ENCODE results near the gene ASXL2.

ASXL2 gene

DNA sequence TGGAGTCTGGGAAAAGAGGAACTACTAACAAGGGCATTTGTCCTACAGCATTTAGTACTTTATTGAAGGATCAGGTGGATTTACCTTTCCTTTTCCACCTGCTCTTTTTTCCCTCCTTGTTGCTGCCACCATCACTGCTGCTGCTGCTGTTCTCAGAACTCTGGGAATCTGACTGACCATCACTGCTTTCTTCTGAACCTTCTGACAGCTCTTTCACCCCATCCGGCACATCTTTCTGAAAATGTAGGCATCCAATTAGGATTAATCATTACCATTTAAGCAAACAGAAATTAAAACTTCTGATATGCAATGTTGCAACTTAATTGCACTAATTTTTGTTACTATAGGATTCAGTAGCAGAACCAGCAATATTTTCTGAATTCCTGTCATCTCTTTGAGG, 79.0 kb downstream of the ASXL2 start:
- DNase-seq (ENCODE audit: low spot score) = no peak

DNA sequence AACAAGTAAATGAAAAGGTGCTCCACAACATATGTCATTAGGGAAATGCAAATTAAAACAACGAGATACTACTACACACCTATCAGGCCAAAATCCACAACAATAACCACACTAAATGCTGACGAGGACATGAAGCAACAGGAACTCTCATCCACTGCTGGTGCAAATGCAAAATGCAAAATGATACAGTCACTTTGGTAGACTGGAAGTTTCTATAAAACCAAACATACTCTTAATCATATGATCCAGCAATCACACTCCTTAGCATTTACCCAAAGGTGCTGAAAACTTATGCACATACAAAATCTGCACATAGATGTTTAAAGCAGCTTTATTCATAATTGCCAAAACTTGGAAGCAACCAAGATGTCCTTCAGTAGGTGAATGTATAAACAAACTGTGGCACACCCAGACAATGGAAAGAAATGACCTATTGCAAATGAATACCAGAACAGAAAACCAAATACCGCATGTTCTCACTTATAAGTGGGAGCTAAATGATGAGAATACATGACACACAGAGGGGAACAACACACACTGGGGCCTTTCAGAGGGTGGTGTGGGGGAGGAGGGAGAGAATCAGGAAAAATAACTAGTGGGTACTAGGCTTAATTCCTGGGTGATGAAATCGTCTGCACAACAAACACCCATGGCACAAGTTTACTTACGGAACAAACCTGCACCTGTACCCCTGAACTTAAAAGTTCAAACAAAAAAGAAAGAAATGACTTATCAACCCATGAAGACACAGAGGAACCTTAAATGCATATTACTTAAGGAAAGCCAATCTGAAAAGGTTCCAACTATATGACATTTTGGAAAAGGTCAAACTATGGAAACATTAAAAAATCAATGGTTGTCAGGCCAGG, 80.4 kb downstream of the ASXL2 start:
- no peak for DNase-seq (ENCODE audit: low spot score)

DNA sequence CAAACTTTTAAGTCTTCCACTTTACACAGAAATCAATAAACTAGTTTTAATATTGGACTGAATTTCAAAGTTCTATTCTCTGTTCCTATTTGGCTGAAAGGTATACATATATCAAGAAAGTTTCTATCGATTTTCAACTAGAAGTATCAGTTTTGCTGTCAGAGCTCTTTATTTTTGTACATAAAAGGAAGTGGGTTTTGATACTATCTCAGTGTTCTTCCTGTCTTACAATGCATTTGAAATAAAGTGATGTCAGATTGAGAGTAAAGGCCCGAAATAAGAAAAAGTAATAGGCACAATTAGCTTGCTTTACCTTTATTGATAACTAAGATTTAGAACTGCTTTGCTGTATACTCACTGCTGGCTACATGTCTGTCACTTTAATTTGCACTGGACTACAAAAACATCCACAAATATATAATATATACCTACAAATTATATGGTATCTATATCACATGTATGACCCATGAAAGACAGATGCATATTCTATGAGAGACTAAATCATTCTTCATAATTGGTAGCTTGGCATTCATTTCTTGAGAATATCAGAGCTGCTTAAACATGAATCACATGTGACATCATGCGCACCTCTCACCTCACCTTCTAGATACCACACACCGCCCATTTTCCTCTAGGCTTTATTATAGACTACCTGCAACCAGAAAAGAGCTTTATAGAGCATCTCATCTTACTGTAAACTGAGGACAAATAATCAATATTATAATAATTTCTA, 83.6 kb downstream of the ASXL2 start:
- DNase-seq (ENCODE audit: low spot score) = no peak

DNA sequence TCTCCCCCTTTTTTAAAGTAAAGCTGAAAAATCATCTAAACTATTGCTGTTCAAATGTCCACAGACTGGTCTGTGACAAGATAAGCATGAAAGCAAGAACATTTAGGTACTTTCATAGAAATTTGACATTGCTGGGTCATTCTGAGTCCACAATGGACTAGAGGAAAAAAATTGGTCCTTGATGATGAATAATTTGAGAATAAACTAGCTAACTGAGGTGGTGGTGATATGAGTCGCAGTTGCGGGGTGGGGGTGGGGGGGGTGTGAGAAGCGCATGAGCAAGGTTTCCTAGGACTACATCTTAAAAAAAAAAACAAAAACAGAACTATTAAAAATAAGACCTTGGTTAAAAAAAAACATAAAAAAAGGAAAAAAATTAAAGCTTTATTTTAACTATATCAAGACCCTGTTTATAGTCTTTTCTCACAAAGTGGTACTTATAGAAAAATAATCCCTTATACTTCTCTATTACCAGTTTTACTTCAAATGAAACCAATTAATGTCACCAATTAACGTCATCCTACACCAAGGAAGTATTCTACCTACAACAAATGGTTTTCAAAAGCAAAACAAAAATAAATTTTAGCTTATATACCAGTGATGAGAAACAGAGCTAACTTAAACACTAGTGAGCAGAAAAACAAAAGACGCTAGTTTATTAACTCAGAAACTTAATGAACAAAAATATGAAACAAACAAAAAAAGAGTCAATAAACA, 88.1 kb downstream of the ASXL2 start:
- no peak for DNase-seq (ENCODE audit: low spot score)

DNA sequence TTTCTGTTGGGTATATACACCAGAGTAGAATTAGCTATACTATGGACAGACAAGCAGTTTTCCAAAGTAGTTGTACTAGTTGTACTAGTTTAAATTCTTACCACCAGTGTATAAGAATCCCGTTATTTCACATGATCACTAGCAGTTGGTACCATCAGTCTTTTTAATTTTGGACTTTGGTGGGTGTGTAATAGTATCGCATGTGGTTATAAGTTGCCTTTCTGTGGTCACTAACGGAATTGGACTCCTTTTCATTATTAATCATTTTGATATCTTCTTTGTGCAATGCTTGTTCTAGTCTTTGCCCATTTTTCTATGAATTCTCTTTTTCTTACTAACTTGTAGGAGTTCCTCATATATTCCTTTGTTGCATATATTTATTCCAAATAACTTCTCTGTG, 89.8 kb downstream of the ASXL2 start:
- DNase-seq (ENCODE audit: low spot score) = no peak

DNA sequence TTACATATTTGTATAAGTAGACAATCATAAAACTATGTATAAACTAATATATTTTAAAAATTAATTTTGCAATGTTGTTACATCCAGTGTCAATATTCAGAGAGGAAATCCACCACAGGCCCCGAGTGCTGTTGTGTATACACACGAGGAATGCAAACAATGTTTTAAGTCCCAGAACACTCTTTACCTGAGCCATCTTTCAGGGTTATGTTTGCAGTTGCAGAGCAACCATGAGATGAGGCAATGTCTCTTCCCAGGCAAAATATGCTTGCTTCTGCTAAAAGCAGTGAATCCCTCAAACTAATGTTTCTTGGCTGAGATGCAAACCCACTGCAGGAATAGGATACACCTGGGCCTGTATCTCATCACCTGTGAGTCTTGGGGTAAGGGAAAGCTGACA, 91.3 kb downstream of the ASXL2 start:
- DNase-seq (ENCODE audit: low spot score) = no peak

DNA sequence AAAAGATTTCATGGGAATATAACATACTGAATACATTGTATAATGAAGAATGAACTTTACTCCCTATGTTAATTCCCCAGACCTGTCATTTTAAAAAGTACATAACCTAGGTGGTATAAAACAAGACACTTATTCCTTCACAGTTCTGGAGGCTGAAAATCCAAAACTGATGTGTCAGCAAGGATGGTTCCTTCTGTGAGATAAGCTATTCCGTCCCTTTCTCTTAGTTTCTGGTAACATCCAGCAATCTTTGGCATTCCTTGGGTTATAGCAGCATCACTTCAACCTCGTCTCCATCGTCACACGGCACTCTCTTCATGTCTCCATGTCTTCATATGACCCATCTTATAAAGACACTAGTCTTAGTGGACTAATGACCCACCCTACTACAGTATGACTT, 93.9 kb downstream of the ASXL2 start:
- no peak for DNase-seq (ENCODE audit: low spot score)

DNA sequence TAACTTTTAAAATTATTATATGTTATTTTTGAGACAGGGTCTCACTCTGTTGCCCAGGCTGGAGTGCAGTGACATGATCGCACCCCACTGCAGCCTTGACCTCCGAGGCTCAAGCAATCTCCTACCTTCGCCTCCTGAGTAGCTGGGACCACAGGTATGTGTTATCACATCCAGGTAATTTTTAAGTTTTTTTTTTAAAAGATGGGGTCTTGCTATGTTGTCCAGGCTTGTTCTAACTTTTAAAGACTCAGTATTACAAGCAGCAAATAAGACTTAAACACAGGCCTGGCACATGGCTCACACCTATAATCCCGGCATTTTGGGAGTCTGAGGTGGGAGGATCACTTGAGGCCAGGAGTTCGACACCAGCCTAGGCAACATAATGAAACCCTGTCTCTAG, 101.2 kb downstream of the ASXL2 start:
- no peak for DNase-seq (ENCODE audit: low spot score)

DNA sequence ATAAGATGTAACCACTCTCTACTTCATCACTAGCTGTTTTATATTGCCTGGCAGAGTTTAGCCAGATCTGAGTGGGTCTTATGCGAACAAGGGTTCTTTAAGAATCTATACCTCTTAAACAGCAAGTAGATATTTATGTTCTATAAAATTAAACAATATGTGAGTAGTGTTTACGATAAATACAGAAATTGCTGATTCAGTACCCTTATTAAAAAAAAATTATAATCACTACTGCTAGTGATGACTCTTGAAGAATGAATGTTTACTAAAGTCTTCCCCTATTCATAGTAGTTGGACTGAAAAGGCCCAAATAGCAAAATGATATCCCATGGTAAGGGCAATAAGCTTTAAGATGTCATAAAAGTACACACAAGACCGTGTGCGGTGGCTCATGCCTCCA, 106.2 kb downstream of the ASXL2 start:
- DNase-seq (ENCODE audit: low spot score) = no peak

DNA sequence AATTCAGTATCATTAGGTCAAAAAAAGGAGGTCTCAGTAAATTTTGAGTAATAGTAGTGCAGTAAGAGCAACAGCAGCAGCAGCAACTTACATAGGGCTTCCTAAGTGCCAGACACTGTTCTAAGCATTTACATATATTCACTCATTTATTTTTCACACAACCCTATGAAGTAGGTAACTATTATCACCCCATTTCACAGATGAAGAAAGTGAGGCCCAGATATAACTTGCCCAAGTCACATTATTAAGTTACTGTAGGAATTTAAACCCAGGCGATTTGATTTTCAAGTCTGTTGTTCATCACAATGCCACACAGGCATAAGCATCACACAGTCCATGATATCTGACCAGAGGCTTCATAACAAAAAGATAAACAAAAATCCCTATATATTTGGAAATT, 114.7 kb downstream of the ASXL2 start:
- DNase-seq (ENCODE audit: low spot score) = no peak

DNA sequence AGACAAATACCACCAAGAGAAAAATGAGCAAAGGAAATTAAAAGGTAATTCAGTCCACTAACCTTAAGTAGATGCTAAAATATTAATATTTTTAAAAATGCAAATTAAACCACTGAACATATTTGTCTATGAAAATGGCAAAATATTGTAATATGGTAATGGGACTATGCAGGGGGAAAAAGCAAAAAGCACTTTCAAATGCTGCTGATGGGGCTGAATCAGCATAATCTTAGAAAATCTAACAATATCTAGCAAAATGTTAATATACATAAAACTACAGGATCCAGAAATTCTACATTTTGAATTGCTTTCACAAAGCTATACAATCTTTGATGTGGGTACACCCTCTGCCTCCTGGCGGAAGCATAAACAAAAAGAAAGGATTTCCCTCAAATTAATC, 118.0 kb downstream of the ASXL2 start:
- no peak for DNase-seq (ENCODE audit: low spot score)

DNA sequence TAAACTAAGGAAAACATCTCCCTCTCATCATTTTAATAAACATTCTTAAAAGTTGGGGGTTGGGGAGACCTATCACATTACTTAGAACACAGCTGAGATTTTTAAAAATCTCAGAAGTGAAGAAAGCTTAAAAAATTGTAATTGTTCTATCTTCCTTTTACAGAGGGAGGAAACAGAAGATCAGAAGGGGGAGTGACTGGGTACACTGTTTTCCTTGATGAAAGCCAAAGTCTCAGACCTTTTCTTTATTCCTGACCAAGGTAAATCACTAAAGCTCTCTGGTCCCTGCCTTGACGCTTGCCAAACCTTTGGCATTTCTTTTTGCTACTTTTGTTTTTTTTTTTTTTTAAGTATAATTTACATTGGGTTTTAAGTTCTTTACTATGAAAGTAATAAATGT, 119.9 kb downstream of the ASXL2 start:
- no peak for DNase-seq (ENCODE audit: low spot score)

DNA sequence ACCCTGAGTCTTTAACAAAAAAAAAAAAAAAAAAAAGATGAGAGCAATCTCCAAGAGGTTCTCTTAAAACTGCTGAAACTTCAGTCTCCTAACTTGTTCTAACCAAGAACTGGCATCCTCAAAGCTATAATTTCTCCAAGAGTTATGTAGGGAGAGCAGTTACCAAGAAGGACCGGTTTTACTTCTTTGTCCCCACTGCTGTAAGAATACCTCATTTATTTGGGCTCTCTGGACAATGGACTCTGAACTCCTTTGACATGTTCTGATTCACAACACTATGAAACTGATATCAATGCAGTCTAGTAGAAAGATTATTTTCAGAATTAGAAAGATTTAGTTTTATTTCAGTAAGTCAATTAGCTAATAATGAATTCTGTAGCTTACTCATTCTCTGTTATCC, 120.4 kb downstream of the ASXL2 start:
- DNase-seq (ENCODE audit: low spot score) = no peak

DNA sequence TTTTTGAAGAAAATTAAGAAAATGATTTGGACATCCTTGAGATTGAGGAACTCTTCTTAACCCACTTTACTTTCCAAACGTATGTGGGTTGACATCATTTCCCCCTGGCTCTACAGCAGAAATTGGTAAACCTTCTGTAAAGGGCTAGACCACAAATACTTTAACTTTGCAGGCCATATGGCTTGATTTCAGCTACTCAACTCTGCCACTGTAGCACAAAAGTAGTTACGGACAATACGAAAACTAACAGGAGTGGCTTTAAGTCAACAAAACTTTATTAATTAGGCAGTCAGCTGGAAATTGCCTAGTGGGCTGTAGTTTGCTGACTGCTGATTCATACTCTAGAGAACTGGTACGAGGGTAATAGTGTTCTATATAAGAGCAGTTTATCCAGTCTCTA, 121.8 kb downstream of the ASXL2 start:
- DNase-seq (ENCODE audit: low spot score) = no peak

DNA sequence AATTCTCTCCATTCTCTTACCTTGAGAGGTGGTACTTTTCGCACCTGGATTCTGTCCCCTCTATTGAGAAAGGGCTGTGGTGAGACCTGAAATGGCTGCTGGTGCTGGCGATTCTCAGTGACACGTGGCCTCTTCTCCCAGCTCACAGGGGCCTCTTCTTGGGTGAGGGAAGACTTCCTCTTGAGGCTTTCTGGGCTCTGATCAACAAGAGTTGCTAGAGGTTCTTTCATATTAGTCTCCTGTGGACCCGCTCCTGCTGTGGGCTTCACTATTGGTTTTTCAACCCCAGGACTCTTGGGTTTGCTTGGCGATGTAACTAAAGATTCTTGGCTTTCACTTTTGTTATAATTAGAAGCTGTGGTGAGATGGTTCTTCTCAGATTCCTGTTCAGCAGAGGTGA, 128.6 kb downstream of the ASXL2 start:
- no peak for DNase-seq (ENCODE audit: low spot score)

DNA sequence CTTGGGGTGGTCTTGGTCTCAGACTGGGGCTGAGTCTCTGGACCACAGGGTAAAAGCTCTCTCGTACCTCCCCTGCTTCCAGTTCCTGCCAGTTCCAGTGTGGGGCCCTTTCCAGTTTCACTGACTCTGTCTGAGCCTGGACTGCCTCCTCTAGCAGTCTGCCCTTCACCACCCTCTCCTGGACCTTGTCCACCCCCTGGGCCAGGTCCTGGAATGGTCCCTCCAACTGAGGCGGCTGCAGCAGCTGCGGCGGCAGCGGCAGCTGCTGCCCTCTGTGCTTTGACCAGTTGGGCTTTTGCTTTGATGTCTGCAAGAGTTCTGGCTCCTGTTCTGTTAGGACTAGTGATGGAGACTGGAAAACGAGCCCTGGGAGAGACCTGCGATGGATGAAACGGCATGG, 134.2 kb downstream of the ASXL2 start:
- no peak for DNase-seq (ENCODE audit: low spot score)

DNA sequence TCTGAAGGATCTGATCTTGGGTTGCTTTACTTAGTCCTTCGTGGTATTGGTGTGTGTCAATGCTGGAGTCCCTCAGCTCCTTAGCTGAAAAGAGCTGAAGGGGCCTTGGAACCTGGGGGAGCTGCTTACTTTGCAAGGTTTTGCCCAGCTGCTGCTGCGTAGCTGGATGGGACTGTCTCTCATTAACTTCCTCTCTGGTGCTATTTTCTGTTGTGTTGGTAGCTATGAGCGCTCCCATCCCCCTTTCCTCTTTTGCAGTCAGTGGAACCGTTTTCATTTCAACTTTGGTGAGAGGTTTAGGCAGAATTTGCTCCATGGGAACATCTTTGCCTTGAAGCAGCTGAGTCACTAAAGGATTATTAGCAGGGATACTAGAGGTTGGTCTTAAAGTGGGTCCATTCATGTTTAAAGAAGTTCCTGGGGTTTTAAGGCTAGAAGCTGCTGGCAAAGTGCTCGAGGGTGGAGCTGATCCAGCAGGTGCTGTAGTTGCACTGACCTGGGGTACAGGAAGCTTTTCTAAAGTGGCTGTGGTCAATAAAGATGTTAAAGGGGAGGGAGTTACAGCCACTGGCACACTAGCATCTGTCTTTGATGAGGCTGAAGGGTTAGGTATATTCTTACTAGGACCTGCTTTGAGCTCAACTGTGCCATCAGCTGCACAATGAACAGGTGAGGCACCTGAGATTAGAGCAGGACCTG, 135.0 kb downstream of the ASXL2 start:
- DNase-seq (ENCODE audit: low spot score) = no peak

DNA sequence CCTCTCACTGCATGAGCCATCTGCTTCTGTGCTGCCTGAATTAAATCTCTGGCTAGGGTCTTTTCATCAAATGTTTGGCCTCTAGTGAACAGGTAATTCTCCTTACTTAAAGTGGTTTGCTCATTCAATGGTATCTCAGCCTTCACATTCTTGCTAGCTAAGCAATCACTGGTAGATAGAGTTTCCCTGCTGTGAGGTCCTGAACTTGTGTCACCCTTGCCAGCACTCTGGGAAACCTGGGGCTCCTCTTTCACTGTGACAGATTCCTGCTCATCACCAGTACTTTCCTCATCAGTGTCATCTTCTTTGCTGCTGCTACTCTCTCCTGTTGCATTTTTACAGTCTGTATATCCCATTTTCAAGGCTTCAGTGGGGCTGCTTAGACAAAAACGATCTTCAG, 135.8 kb downstream of the ASXL2 start:
- no peak for DNase-seq (ENCODE audit: low spot score)

DNA sequence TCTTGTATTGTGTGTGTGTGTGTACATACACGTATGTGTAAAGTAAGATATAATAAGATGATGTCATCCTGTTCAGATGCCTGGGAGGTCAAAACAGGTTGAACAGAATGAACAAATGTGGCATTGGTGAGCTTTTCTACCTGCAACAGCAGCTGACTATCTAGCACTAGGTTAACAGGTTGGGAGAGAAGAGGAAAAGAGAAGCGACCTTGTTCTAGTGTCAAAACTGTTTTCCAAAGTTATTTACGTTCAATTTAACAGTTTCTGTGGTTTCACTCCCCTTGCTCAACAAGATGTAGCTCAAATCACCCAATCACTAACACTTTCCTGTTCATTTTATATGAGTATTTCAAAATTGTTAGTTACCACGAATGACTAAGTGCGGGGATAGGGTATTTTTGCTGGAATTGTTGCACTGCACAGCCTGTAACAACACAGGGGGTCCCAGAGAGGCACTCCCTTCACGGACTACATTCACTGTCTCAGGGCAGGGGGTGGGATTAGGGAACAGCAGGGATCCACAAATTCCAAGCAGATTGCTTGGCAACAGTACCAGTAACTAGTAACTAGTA, 137.4 kb downstream of the ASXL2 start:
- no peak for DNase-seq (ENCODE audit: low spot score)

DNA sequence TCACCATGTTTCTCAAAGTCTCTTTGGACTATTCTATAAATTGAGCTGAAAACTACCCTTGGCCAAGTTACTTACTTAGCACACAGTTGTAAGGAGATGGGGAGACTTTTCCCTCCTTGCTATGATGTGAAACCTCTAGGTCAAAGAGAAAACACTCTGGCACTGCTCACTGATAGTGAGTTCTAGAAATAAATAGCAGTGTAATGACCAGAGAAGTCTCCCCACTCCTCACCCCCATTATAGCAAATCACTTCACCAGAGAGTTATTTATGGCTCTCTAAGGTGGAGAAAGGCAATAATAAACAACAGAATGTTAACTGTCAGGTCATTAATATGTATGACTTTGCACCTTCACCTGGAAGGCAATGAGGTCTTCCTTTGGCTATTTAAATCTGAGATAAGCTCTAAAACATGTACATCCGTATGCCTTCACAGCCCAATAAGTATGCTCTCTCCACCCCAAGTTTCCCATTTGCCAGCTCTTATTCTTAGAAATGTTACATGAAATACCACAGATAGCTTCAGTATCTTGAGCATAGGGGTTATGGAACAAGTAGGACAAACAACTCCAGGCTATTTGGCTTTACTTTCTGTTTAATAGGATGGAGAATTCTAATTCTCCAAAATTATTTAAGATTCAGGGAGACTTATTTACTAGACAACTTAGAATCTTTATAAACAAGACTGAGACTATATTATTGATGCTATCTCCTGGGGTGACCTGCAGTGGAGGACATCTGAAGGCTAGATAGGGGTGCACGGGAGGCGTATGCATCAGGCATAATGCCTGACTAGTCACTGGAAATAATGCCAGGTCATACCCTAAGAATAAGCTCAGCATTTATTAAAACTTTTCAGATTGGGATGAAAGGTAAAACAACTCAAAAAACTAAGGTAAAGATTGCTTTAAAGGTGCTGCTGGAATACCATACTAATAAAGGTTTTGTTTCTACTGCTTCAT, 139.6 kb downstream of the ASXL2 start:
- no peak for DNase-seq (ENCODE audit: low spot score)

Measured in D341Med (cell line).